Spleen (tissue), 11 donors: ENCODE results near the gene SPATS2L. TPM values are rescaled to one million over a fixed set of nuclear protein-coding genes. Genes with fewer than 3 reads are reported as not detected.

ENCODE experiments used
- DNase-seq: peaks from one replicate; pipeline ENCODE4 v3.0.0-alpha.2; 2020
- H3K27ac ChIP-seq, 8 donors: fragments of 200-600 bp; sonication (generic) in 7 of 8; 1 replicate in 4 of 8; 2 replicates in 4 of 8; pipeline versions ENCODE4 v1.5.0 to v1.8.0; 2016 to 2021; ENCODE audit warnings: inconsistent platforms in 4 of 8, mild to moderate bottlenecking in 4 of 8, moderate library complexity in 1 of 8
- H3K27me3 ChIP-seq, 7 donors: fragments of 200-600 bp; sonication (generic) in 6 of 7; replicated peaks in 1 of 7; 1 replicate in 4 of 7; 2 replicates in 3 of 7; pipeline versions ENCODE4 v1.5.0 to v1.8.0; 2016 to 2021; ENCODE audit warnings: inconsistent platforms in 3 of 7, mild to moderate bottlenecking in 1 of 7
- H3K36me3 ChIP-seq, 6 donors: fragments of 200-600 bp; sonication (generic) in 5 of 6; 1 replicate in 4 of 6; 2 replicates in 2 of 6; pipeline versions ENCODE4 v1.5.0 to v1.8.0; 2016 to 2021; ENCODE audit warnings: inconsistent platforms in 2 of 6
- H3K4me1 ChIP-seq, 6 donors: fragments of 200-600 bp; sonication (generic) in 5 of 6; 1 replicate in 3 of 6; 2 replicates in 3 of 6; pipeline versions ENCODE4 v1.5.0 to v1.8.0; 2016 to 2021; ENCODE audit warnings: inconsistent platforms in 3 of 6
- H3K4me3 ChIP-seq, 8 donors: fragments of 200-600 bp; sonication (generic) in 7 of 8; 1 replicate in 4 of 8; 2 replicates in 4 of 8; pipeline versions ENCODE4 v1.5.0 to v1.8.0; 2016 to 2021; ENCODE audit warnings: inconsistent platforms in 4 of 8, mild to moderate bottlenecking in 4 of 8, moderate library complexity in 2 of 8
- H3K9me3 ChIP-seq, 8 donors: fragments of 200-600 bp; sonication (generic) in 7 of 8; 1 replicate in 4 of 8; 2 replicates in 4 of 8; pipeline versions ENCODE4 v1.5.0 to v1.8.0; 2016 to 2021; ENCODE audit warnings: inconsistent platforms in 4 of 8
- POLR2A ChIP-seq, 3 donors: fragments of 450-650 bp; IDR thresholded peaks; one replicate each; pipeline ENCODE4 v1.5.1; 2017; ENCODE audit warnings: antibody characterized with exemption in 3 of 3, mild to moderate bottlenecking in 1 of 3
- POLR2AphosphoS5 ChIP-seq, 3 donors: sonication (generic); formaldehyde crosslinking; IDR thresholded peaks; one replicate each; pipeline ENCODE4 v1.5.1; 2017; ENCODE audit warnings: antibody characterized with exemption in 3 of 3
- WGBS, 5 donors: extraction: QIAGEN DNeasy Blood & Tissue Kit in 3 of 5; methylation state at CpG; one replicate each; pipeline versions ENCODE4 v1.1.5 to v1.1.7; 2013 to 2018; 5-methylcytosine and 5-hydroxymethylcytosine counted together
- intact Hi-C: fragments of 100-400 bp; cut with DNase I; formaldehyde crosslinking; loops from one replicate; pipeline ENCODE4 v1.15.0; 2023; ENCODE audit warnings: low total_unique reads
- polyA plus RNA-seq, 3 donors: library from polyadenylated mRNA; stranded (reverse); fragments of 200-250 nt; gene quantifications; one replicate each; pipeline ENCODE4 v1.2.1, GENCODE V29; 2013
- total RNA-seq, 7 donors: library from RNA; depleted of rRNA in 3 of 7; stranded (reverse); fragments of >200 nt in 3 of 7; fragmentation: NEBNext Ultra II Directional in 4 of 7; extraction: Animal tissue kit (Norgen Biotek cat#: 25700) in 4 of 7; gene quantifications; one replicate each; pipeline versions ENCODE4 v1.1.0 to v1.2.1, GENCODE V29; 2016 to 2021
- TF ChIP-seq, protein P1 (sequence below), 11 experiments: fragments of 200-600 bp in 7 of 11; fragments of 450-650 bp in 4 of 11; sonication (generic) in 4 of 11; IDR thresholded peaks in 8 of 11; conservative IDR thresholded peaks in 3 of 11; 1 replicate in 7 of 11; 2 replicates in 4 of 11; pipeline versions ENCODE4 v1.4.0 to v1.8.0; 2016 to 2021; ENCODE audit warnings: antibody characterized with exemption in 11 of 11, inconsistent platforms in 4 of 11, mild to moderate bottlenecking in 1 of 11
- donor health status: healthy with polysubstance abuse.
- donor health status: DM: no; HTN: no; CAD: no; lungs with moderate emphysema.
- donor health status: DM: no; HTN: no; CAD: no.
- donor health status: Bipolar disorder and iron deficiency.
- donor health status: healthy.
- donor health status: DM: no; HTN: no; CAD: no.
- donor health status: DM: yes; HTN: yes; CAD: no.

Gene SPATS2L
- total and polyA plus RNA-seq, 10 donors: 9.5 to 84.7 (median 57.2) TPM

DNA sequence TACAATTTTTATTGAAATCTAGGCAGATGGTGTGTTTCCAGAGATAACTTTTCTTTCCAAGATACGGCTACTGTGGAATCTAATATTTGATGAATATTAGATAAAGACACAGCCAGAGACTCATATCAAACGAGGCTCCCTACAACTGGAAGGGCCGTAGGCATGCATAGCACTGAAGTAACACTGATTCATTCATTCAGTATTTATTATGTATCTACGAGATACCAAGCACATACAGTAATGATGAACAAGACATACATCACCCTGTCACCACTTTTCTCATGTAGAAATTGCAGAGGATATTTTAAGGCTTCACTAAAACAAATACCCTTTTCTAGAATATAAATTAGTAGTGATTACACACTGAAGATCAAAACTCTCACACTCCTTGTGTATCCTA, 128.9 kb downstream of the SPATS2L start:
- Histone ChIP-seq H3K27me3 (no peaks in the 10 kb centered on the region), H3K36me3 (peaks cover 0 to 11% (median 0%) of the 10 kb centered on the region in 6 donors), H3K27ac (no peak overlapping the region), H3K4me1 (no peaks in the 10 kb centered on the region), H3K4me3 (no peak overlapping the region), H3K9me3 (no peaks in the 10 kb centered on the region)
- WGBS, 5 donors: 81 to 96% (median 93%) methylated on average over 4 of the region's 4 CpGs
- intact Hi-C loops: no loop called here
- no peak for DNase-seq
- TF ChIP-seq, protein P1, sequence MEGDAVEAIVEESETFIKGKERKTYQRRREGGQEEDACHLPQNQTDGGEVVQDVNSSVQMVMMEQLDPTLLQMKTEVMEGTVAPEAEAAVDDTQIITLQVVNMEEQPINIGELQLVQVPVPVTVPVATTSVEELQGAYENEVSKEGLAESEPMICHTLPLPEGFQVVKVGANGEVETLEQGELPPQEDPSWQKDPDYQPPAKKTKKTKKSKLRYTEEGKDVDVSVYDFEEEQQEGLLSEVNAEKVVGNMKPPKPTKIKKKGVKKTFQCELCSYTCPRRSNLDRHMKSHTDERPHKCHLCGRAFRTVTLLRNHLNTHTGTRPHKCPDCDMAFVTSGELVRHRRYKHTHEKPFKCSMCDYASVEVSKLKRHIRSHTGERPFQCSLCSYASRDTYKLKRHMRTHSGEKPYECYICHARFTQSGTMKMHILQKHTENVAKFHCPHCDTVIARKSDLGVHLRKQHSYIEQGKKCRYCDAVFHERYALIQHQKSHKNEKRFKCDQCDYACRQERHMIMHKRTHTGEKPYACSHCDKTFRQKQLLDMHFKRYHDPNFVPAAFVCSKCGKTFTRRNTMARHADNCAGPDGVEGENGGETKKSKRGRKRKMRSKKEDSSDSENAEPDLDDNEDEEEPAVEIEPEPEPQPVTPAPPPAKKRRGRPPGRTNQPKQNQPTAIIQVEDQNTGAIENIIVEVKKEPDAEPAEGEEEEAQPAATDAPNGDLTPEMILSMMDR (IDR thresholded peaks at IDR 0.05 in 8 of 11, conservative IDR thresholded peaks at IDR 0.05 in 3 of 11): no peak
- TF ChIP-seq POLR2AphosphoS5 (IDR thresholded peaks at IDR 0.05) (no peak), POLR2A (IDR thresholded peaks at IDR 0.05) (no peak)

DNA sequence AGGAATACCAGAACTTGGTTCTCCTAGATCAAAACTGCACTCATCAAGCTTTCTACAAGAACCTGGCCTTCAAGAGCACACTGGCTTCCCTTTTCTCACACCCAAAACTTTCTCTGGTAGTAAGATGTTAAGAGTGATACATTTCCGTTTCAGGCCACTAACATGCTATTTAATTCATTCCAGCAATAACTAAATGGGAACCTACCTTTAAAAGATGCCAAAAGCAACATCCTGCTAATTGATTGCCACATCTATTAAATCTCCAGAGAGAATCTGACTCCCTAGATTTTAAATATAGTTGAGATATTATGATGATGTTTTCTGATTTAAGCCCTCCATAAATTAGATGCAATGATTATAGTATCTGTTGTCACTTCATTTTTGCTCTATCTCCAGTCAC, 131.8 kb downstream of the SPATS2L start:
- no peak for DNase-seq
- H3K36me3 ChIP-seq: peaks cover 0 to 24% (median 0%) of the 10 kb centered on the region in 6 donors
- no peaks in the 10 kb centered on the region for H3K27me3 ChIP-seq
- no peak overlapping the region for H3K27ac ChIP-seq
- intact Hi-C loops: no loop called here
- 78 to 97% (median 92%) methylated on average over 1 of the region's 1 CpG for WGBS, 5 donors
- no peak for TF ChIP-seq POLR2A (IDR thresholded peaks at IDR 0.05)
- TF ChIP-seq POLR2AphosphoS5 (IDR thresholded peaks at IDR 0.05): no peak
- TF ChIP-seq, protein P1 (IDR thresholded peaks at IDR 0.05 in 8 of 11, conservative IDR thresholded peaks at IDR 0.05 in 3 of 11): no peak
- no peaks in the 10 kb centered on the region for H3K4me1 ChIP-seq
- H3K9me3 ChIP-seq: no peaks in the 10 kb centered on the region
- H3K4me3 ChIP-seq: no peak overlapping the region

DNA sequence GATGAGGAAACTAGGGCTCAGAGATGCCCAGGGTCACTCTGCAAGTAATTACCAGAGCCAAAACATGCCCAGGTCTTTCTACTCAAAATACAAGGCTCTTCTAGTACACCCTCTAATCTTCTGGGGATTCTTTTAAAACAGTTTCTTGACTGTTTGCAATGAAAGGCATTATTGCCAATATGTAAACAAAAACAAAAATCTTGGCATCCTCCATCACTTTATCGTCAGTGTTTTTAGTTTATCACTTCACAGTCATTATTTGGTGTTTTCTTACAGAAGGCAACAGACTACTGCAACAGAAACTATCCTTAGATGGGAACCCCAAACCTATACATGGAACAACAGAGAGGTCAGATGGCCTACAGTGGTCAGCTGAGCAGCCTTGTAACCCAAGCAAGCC, 132.4 kb downstream of the SPATS2L start:
- Histone ChIP-seq H3K4me3 (no peak overlapping the region), H3K36me3 (peaks cover 0 to 24% (median 0%) of the 10 kb centered on the region in 6 donors), H3K27me3 (no peaks in the 10 kb centered on the region), H3K4me1 (no peaks in the 10 kb centered on the region), H3K27ac (no peak overlapping the region), H3K9me3 (no peaks in the 10 kb centered on the region)
- no peak for DNase-seq
- intact Hi-C loops: no loop called here
- no peak for TF ChIP-seq POLR2AphosphoS5 (IDR thresholded peaks at IDR 0.05)
- TF ChIP-seq, protein P1 (IDR thresholded peaks at IDR 0.05 in 8 of 11, conservative IDR thresholded peaks at IDR 0.05 in 3 of 11): no peak
- no peak for TF ChIP-seq POLR2A (IDR thresholded peaks at IDR 0.05)
- WGBS, 5 donors: 83 to 96% (median 93%) methylated on average over 1 of the region's 1 CpG

DNA sequence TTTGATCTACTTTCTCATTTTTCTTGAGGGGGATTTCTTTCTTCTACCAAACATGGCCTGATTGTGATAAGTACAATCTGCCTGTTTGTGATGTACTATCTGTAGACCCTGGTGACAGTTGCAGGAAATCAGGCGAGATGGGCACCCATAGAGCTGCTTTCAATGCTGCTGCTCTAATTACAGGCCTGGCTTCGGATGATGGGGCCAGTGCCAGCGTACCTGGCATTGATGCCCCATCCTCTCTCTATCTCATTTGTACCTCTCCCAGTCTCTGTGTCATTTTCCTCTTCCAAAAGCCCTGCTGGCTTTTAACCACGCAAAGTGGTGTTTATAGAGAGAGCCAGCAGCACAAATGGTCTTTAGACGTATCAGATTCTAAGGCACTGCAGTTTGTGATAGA, 133.5 kb downstream of the SPATS2L start:
- no peak for DNase-seq
- no peaks in the 10 kb centered on the region for H3K27me3 ChIP-seq
- no peaks in the 10 kb centered on the region for H3K9me3 ChIP-seq
- peaks cover 0 to 24% (median 0%) of the 10 kb centered on the region in 6 donors for H3K36me3 ChIP-seq
- H3K4me3 ChIP-seq: no peak overlapping the region
- TF ChIP-seq POLR2A (IDR thresholded peaks at IDR 0.05) (no peak), POLR2AphosphoS5 (IDR thresholded peaks at IDR 0.05) (no peak)
- TF ChIP-seq, protein P1 (IDR thresholded peaks at IDR 0.05 in 8 of 11, conservative IDR thresholded peaks at IDR 0.05 in 3 of 11): no peak
- no peak overlapping the region for H3K27ac ChIP-seq
- intact Hi-C loops: no loop called here
- peaks cover 0 to 8% (median 0%) of the 10 kb centered on the region in 6 donors for H3K4me1 ChIP-seq
- 91 to 97% (median 95%) methylated on average over 5 of the region's 5 CpGs for WGBS, 5 donors
